ELR (cell line): ENCODE results near the gene OVCA2.
A peak's percentile ranks its signal among the peaks of the same experiment; 100 is the strongest.

ENCODE experiments used
- DNase-seq: peaks from one replicate; pipeline ENCODE4 v3.0.0-alpha.2; 2015; ENCODE audit warnings: low read depth

Gene OVCA2

DNA sequence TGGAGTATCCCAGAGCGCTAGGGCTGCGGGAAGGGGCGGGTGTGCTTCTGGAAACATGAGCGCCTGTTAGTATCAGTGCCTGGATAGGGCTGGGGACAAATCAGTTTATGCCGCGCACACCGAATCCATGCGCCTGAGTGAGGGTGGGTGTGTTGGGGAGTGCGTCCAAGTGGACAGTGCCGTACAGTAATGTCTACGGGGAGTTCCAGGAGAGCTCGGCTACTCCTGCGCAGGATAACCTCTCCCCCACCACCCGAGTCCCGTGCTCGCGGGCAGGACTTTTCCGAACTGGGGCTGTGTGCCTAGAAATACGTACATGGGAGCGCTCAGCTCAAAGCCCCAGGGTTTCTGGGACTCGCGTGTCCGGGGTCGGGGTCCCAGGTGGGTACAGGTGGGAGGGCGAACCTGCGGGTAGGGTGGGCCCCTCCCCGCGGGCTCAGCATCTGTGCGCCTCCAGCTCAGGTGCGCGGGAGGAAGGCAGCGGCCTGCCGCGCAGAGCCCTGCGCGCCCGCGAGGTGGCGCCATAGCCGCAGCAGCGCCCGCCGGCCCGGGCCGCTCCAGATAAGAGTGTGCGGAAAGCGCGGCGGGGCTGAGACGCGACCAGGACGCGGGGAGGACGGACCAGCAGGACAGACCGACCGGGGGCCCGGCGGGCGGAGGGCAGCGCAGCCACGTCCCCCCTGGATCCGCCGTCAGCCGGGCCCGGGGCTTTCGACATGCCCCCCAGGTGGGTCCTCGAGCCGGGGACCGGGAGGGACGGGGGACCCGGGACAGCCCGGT lies 12.9 kb downstream of the OVCA2 start, which contains the start of gene HIC1:
Gene HIC1 (plus strand): TSS at position 592 of the 780 bp plus-strand sequence. CDS start 1,588 bp downstream, outside the sequence.
- DNase-seq: peak; percentile 87

GRCh38 chr17:2055292-2056205 lies 13.7 kb downstream of the OVCA2 start:
- peak; percentile 70 for DNase-seq

DNA sequence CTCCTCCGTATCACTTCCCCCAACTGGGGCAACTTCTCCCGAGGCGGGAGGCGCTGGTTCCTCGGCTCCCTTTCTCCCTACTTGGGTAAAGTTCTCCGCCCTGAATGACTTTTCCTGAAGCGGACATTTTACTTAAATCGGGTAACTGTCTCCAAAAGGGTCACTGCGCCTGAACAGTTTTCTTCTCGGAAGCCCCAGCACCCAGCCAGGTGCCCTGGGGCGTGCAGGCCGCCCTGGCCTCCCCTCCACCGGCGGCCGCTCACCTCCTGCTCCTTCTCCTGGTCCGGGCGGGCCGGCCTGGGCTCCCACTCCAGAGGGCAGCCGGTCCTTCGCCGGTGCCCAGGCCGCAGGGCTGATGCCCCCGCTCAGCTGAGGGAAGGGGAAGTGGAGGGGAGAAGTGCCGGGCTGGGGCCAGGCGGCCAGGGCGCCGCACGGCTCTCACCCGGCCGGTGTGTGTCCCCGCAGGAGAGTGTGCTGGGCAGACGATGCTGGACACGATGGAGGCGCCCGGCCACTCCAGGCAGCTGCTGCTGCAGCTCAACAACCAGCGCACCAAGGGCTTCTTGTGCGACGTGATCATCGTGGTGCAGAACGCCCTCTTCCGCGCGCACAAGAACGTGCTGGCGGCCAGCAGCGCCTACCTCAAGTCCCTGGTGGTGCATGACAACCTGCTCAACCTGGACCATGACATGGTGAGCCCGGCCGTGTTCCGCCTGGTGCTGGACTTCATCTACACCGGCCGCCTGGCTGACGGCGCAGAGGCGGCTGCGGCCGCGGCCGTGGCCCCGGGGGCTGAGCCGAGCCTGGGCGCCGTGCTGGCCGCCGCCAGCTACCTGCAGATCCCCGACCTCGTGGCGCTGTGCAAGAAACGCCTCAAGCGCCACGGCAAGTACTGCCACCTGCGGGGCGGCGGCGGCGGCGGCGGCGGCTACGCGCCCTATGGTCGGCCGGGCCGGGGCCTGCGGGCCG lies 14.7 kb downstream of the OVCA2 start:
- DNase-seq: peak; percentile 70

DNA sequence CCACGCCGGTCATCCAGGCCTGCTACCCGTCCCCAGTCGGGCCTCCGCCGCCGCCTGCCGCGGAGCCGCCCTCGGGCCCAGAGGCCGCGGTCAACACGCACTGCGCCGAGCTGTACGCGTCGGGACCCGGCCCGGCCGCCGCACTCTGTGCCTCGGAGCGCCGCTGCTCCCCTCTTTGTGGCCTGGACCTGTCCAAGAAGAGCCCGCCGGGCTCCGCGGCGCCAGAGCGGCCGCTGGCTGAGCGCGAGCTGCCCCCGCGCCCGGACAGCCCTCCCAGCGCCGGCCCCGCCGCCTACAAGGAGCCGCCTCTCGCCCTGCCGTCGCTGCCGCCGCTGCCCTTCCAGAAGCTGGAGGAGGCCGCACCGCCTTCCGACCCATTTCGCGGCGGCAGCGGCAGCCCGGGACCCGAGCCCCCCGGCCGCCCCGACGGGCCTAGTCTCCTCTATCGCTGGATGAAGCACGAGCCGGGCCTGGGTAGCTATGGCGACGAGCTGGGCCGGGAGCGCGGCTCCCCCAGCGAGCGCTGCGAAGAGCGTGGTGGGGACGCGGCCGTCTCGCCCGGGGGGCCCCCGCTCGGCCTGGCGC lies 15.4 kb downstream of the OVCA2 start:
- no peak for DNase-seq

DNA sequence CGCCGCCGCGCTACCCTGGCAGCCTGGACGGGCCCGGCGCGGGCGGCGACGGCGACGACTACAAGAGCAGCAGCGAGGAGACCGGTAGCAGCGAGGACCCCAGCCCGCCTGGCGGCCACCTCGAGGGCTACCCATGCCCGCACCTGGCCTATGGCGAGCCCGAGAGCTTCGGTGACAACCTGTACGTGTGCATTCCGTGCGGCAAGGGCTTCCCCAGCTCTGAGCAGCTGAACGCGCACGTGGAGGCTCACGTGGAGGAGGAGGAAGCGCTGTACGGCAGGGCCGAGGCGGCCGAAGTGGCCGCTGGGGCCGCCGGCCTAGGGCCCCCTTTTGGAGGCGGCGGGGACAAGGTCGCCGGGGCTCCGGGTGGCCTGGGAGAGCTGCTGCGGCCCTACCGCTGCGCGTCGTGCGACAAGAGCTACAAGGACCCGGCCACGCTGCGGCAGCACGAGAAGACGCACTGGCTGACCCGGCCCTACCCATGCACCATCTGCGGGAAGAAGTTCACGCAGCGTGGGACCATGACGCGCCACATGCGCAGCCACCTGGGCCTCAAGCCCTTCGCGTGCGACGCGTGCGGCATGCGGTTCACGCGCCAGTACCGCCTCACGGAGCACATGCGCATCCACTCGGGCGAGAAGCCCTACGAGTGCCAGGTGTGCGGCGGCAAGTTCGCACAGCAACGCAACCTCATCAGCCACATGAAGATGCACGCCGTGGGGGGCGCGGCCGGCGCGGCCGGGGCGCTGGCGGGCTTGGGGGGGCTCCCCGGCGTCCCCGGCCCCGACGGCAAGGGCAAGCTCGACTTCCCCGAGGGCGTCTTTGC lies 16.2 kb downstream of the OVCA2 start:
- DNase-seq: no peak

GRCh38 chr17:2058586-2059546 lies 17.0 kb downstream of the OVCA2 start:
- no peak for DNase-seq

GRCh38 chr17:2059547-2060384 lies 17.9 kb downstream of the OVCA2 start:
- DNase-seq: no peak

DNA sequence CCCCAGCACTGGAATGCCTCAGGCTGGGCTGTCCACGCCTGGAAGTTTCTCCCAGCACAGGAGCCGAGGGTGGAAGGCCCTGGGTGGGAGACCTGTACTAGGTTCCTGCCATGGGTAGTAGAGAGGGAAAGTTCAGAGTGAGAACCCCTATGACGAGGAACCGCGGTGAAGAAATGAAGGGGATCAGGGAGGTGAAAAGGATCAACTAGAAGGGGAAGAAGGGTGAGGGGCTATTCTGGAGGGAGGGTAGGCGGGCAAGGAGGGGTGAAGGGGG lies 18.5 kb downstream of the OVCA2 start:
- no peak for DNase-seq

DNA sequence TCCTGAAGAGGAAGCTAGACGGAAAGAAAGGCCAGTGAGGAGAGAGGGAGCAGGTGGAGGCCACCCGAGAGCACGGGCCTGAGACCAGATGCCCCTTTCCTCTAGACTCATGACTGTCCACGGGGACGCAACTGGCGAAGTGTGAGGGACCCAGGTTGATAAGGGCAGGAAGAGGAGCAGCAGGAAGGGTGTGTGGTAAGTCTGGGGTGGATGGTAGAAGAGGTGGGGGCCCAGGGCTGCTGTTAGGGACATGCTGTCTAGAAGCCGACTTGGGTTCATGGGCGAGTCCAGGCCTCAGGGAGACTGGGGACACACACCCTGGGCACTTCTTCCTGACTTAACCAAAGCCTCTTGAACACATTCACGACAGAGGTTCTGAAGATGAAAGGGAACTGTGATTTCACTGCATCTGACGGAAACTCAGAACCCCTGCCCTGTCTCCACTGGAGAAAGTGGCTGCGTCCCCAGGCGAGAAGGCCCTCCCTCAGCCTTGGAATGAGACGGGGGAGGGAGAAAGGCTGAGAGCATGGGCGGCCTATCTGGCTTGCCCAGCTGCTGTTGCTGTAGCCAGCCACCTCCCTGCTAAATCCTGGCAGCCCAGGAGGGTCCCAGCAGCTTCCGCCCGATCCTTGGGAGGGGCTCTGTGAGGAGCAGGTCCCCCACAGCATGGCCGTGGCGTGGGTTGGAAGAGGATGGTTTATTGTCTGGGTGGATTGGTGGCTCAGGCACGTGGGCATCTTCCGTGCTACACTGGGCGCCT lies 19.0 kb downstream of the OVCA2 start:
- DNase-seq: no peak

GRCh38 chr17:2061441-2061958 lies 19.7 kb downstream of the OVCA2 start:
- DNase-seq: no peak

GRCh38 chr17:2062571-2063183 lies 20.9 kb downstream of the OVCA2 start:
- DNase-seq: no peak

- no peak for DNase-seq
Measured at GRCh38 chr17:2063261-2064146, 21.7 kb downstream of the OVCA2 start.

DNA sequence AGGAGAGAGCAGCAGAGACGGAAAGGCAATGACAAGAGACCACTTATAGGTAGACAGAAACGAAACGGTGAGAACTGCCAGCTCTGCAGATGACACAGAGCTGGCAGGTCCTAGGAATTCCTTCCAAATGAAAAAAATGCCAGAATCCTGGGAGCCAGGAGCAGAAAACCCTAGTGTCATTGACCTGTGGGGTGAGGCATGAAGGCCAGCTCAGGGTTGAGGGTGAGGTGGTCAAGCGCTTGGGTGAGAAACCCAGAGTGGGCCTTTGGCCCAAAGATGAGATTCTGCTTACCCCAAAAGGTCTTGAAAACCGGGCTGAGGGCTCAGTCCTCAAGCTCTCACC lies 22.3 kb downstream of the OVCA2 start:
- no peak for DNase-seq

DNA sequence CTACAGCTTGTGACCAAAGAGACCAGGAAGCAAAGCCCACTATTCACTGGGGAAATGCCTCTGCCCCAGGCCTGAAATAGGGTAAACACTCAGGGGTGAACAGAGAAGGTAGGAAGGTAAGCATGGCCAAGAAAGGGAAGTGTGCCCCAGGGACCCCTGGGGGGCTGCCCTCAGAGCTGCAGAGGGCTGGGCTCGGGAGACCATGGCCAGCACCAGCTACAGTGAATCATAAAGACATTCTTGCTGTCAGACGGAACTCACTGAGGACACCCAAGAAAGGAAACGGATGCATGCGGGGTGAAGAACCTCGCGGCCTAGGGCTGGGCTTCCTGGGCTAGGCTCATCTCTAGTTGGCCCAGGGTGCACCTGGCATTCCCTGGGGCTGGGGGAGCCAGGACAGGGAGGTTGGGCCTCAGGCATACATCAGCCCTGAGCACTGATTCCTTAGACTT lies 22.7 kb downstream of the OVCA2 start:
- DNase-seq: peak; percentile 62

DNA sequence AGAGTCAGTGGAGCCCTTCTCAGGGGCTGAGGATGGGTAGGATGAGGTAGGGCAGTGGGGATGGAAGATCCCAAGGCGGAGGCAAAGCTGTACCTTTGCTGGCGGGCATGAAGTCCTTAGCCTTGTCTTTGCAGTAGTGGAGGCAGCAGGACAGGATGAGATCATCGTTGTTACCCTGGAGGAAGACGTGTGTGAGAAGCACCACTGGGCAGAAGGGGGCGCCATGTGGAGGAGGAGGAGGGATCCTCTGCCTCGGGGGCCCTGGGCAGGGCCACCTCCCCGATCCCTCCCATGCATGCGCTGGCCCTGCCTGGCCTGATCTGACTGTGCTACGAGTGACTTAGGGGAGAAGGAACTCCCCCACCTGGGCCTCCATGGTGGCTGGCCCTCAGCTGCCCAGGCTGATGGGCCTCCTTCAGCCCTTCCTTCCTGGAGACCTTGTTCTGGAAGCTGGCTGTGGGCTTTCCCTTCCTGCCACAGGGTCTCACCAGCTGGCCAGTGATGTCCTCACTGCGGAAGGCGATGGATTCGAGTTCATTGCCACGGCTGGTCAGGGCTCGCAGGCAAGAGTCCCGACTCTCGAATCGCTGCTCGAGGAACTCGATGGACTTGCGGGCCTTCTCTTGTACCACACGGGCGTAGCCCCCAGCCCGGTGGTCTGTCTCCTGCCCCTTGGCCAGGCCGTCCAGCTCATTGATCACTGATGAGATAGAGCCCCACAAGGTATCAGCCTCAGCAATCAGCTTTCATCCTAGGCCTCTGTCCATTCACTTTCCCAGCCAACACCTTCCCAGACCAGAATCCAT lies 23.4 kb downstream of the OVCA2 start:
- DNase-seq: peak; percentile 86
